ENCODE data around the gene TLX1. TPM values are rescaled to one million over a fixed set of nuclear protein-coding genes. Genes with fewer than 3 reads are reported as not detected.

Gene TLX1
- total RNA-seq: not detected
- not detected for polyA plus RNA-seq (ENCODE audit: insufficient read depth in 1 of 8, insufficient read length in 8 of 8, low replicate concordance in 1 of 8)
- long read RNA-seq, donor 1: 0 reads
- long read RNA-seq, donor 2: 0 reads
- long read RNA-seq, donor 3: 0 reads
- long read RNA-seq, donor 4: 0 reads
- long read RNA-seq, donor 5: 0 reads
- long read RNA-seq, donor 6: 0 reads
- long read RNA-seq, donor 7: 0 reads
- long read RNA-seq, donor 8: 0 reads
- long read RNA-seq, donor 9: 0 reads
- long read RNA-seq, donor 10: 0 reads
- long read RNA-seq, donor 11: 0 reads

- H3K4me1 ChIP-seq (ENCODE audit: control insufficient read depth, insufficient read depth, low read length): peaks cover 22% of the 10 kb centered on the region
- no peaks in the 10 kb centered on the region for H3K36me3 ChIP-seq (ENCODE audit: control insufficient read depth, insufficient read depth, low read length)
- DNase-seq: no peak
- no peaks in the 10 kb centered on the region for H3K9me3 ChIP-seq (replicated peaks; ENCODE audit: control insufficient read depth, low read depth, low read length)
- H3K27me3 ChIP-seq (ENCODE audit: control insufficient read depth, insufficient read depth, low read length): peaks cover 95% of the 10 kb centered on the region
- H3K4me3 ChIP-seq (ENCODE audit: low read length): no peak within 1 kb of the TSS
- under 1% methylated on average over 82 of the region's 83 CpGs for WGBS (ENCODE audit: insufficient coverage)
- no peak within 1 kb of the TSS for H3K27ac ChIP-seq (ENCODE audit: low read length)
These were observed at the start of gene TLX1 for GRCh38 chr10:101130984-101131961. TSS of gene TLX1 (plus strand) at chr10:101131300. CDS start at chr10:101131542, 242 bp downstream.

- no peaks in the 10 kb centered on the region for H3K9me3 ChIP-seq (replicated peaks; ENCODE audit: control insufficient read depth, low read depth, low read length)
- WGBS (ENCODE audit: insufficient coverage): 65% methylated on average over 4 of the region's 6 CpGs
- no peaks in the 10 kb centered on the region for H3K36me3 ChIP-seq (ENCODE audit: control insufficient read depth, insufficient read depth, low read length)
- peaks cover 77% of the 10 kb centered on the region for H3K27me3 ChIP-seq (ENCODE audit: control insufficient read depth, insufficient read depth, low read length)
- no peak overlapping the region for H3K27ac ChIP-seq (ENCODE audit: low read length)
- H3K4me1 ChIP-seq (ENCODE audit: control insufficient read depth, insufficient read depth, low read length): no peaks in the 10 kb centered on the region
- no peak for DNase-seq
- H3K4me3 ChIP-seq (ENCODE audit: low read length): no peak overlapping the region
These were observed 45.3 kb upstream of the TLX1 start for GRCh38 chr10:101085846-101086245.

- 26% methylated on average over 7 of the region's 10 CpGs for WGBS (ENCODE audit: insufficient coverage)
- H3K27ac ChIP-seq (ENCODE audit: low read length): no peak overlapping the region
- H3K4me1 ChIP-seq (ENCODE audit: control insufficient read depth, insufficient read depth, low read length): no peaks in the 10 kb centered on the region
- H3K9me3 ChIP-seq (replicated peaks; ENCODE audit: control insufficient read depth, low read depth, low read length): no peaks in the 10 kb centered on the region
- H3K36me3 ChIP-seq (ENCODE audit: control insufficient read depth, insufficient read depth, low read length): no peaks in the 10 kb centered on the region
- peaks cover 82% of the 10 kb centered on the region for H3K27me3 ChIP-seq (ENCODE audit: control insufficient read depth, insufficient read depth, low read length)
- no peak for DNase-seq
- H3K4me3 ChIP-seq (ENCODE audit: low read length): no peak overlapping the region
These were observed 43.7 kb upstream of the TLX1 start for GRCh38 chr10:101087376-101087775.

- Histone ChIP-seq H3K27me3 (ENCODE audit: control insufficient read depth, insufficient read depth, low read length) (peaks cover 81% of the 10 kb centered on the region), H3K4me1 (ENCODE audit: control insufficient read depth, insufficient read depth, low read length) (no peaks in the 10 kb centered on the region), H3K27ac (ENCODE audit: low read length) (no peak overlapping the region), H3K9me3 (replicated peaks; ENCODE audit: control insufficient read depth, low read depth, low read length) (no peaks in the 10 kb centered on the region), H3K4me3 (ENCODE audit: low read length) (no peak overlapping the region), H3K36me3 (ENCODE audit: control insufficient read depth, insufficient read depth, low read length) (no peaks in the 10 kb centered on the region)
- no peak for DNase-seq
- WGBS (ENCODE audit: insufficient coverage): 20% methylated on average over 8 of the region's 14 CpGs
These were observed 43.1 kb upstream of the TLX1 start for GRCh38 chr10:101087965-101088364.

- DNase-seq: no peak
- no peak overlapping the region for H3K27ac ChIP-seq (ENCODE audit: low read length)
- H3K4me3 ChIP-seq (ENCODE audit: low read length): no peak overlapping the region
- no peaks in the 10 kb centered on the region for H3K4me1 ChIP-seq (ENCODE audit: control insufficient read depth, insufficient read depth, low read length)
- no peaks in the 10 kb centered on the region for H3K36me3 ChIP-seq (ENCODE audit: control insufficient read depth, insufficient read depth, low read length)
- H3K9me3 ChIP-seq (replicated peaks; ENCODE audit: control insufficient read depth, low read depth, low read length): no peaks in the 10 kb centered on the region
- peaks cover 90% of the 10 kb centered on the region for H3K27me3 ChIP-seq (ENCODE audit: control insufficient read depth, insufficient read depth, low read length)
- WGBS (ENCODE audit: insufficient coverage): 87% methylated on average over 3 of the region's 11 CpGs
These were observed 41.4 kb upstream of the TLX1 start for GRCh38 chr10:101089520-101090299.

- Histone ChIP-seq H3K36me3 (ENCODE audit: control insufficient read depth, insufficient read depth, low read length) (no peaks in the 10 kb centered on the region), H3K27ac (ENCODE audit: low read length) (no peak overlapping the region), H3K4me1 (ENCODE audit: control insufficient read depth, insufficient read depth, low read length) (no peaks in the 10 kb centered on the region), H3K27me3 (ENCODE audit: control insufficient read depth, insufficient read depth, low read length) (peaks cover 90% of the 10 kb centered on the region), H3K4me3 (ENCODE audit: low read length) (no peak overlapping the region), H3K9me3 (replicated peaks; ENCODE audit: control insufficient read depth, low read depth, low read length) (no peaks in the 10 kb centered on the region)
- WGBS (ENCODE audit: insufficient coverage): 100% methylated on average over 1 of the region's 5 CpGs
- DNase-seq: no peak
These were observed 40.5 kb upstream of the TLX1 start for GRCh38 chr10:101090597-101090996.

- Histone ChIP-seq H3K4me3 (ENCODE audit: low read length) (no peak overlapping the region), H3K27me3 (ENCODE audit: control insufficient read depth, insufficient read depth, low read length) (peaks cover 88% of the 10 kb centered on the region), H3K9me3 (replicated peaks; ENCODE audit: control insufficient read depth, low read depth, low read length) (no peaks in the 10 kb centered on the region), H3K27ac (ENCODE audit: low read length) (no peak overlapping the region), H3K4me1 (ENCODE audit: control insufficient read depth, insufficient read depth, low read length) (no peaks in the 10 kb centered on the region), H3K36me3 (ENCODE audit: control insufficient read depth, insufficient read depth, low read length) (no peaks in the 10 kb centered on the region)
- no peak for DNase-seq
- WGBS (ENCODE audit: insufficient coverage): 84% methylated on average over 5 of the region's 12 CpGs
These were observed 39.4 kb upstream of the TLX1 start for GRCh38 chr10:101091546-101092290.

GRCh38 chr10:101092881-101093354 lies 38.2 kb upstream of the TLX1 start:
- Histone ChIP-seq H3K4me3 (ENCODE audit: low read length) (no peak overlapping the region), H3K9me3 (replicated peaks; ENCODE audit: control insufficient read depth, low read depth, low read length) (no peaks in the 10 kb centered on the region), H3K27me3 (ENCODE audit: control insufficient read depth, insufficient read depth, low read length) (peaks cover 88% of the 10 kb centered on the region), H3K27ac (ENCODE audit: low read length) (no peak overlapping the region), H3K36me3 (ENCODE audit: control insufficient read depth, insufficient read depth, low read length) (no peaks in the 10 kb centered on the region), H3K4me1 (ENCODE audit: control insufficient read depth, insufficient read depth, low read length) (no peaks in the 10 kb centered on the region)
- no peak for DNase-seq
- WGBS (ENCODE audit: insufficient coverage): 16% methylated on average over 8 of the region's 9 CpGs

- no peak overlapping the region for H3K4me3 ChIP-seq (ENCODE audit: low read length)
- H3K27me3 ChIP-seq (ENCODE audit: control insufficient read depth, insufficient read depth, low read length): peaks cover 82% of the 10 kb centered on the region
- WGBS (ENCODE audit: insufficient coverage): 20% methylated on average over 6 of the region's 14 CpGs
- no peak overlapping the region for H3K27ac ChIP-seq (ENCODE audit: low read length)
- H3K9me3 ChIP-seq (replicated peaks; ENCODE audit: control insufficient read depth, low read depth, low read length): no peaks in the 10 kb centered on the region
- no peak for DNase-seq
- no peaks in the 10 kb centered on the region for H3K4me1 ChIP-seq (ENCODE audit: control insufficient read depth, insufficient read depth, low read length)
- H3K36me3 ChIP-seq (ENCODE audit: control insufficient read depth, insufficient read depth, low read length): no peaks in the 10 kb centered on the region
These were observed 36.8 kb upstream of the TLX1 start for GRCh38 chr10:101094121-101094879.
